ENCODE results near the gene ARHGAP32.
"Not testable (repeated sequence)": the region's sequence is repeated elsewhere in the genome, so short reads cannot be mapped to it uniquely, and the experiment has no call there.

Gene ARHGAP32

GRCh38 chr11:129195682-129196081, 3.6 kb upstream of the ARHGAP32 start:
- DNase-seq, result no peak

- no peak for DNase-seq
These were observed 476 bp downstream of the ARHGAP32 start for GRCh38 chr11:129191649-129192048.

DNA sequence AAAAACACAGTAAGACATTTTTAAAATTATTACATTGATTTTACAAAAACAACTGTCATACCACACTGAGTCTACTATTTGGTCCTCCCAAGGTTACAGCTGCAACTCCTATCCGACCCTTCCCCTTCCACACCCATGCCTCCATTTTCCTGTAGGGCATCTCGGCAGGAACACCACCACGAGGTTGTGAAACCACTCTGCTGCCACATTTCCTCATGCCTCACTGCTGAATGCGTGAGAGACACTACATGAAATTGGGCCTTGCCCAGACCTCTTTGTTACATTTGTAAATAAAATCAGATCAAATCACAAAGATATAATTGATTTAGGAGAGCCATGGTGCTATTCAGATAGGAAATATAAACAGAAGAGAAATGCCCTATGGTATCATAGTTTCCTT, 2.0 kb downstream of the ARHGAP32 start:
- DNase-seq, result no peak

GRCh38 chr11:129189646-129190045, 2.5 kb downstream of the ARHGAP32 start:
- no peak for DNase-seq

DNA sequence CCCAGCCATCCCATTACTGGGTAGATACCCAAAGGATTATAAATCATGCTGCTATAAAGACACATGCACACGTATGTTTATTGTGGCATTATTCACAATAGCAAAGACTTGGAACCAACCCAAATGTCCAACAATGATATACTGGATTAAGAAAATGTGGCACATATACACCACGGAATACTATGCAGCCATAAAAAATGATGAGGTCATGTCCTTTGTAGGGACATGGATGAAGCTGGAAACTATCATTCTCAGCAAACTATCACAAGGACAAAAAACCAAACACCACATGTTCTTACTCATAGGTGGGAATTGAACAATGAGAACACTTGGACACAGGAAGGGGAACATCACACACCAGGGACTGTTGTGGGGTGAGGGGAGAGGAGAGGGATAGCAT, 7.0 kb downstream of the ARHGAP32 start:
- DNase-seq, result not testable (repeated sequence)

GRCh38 chr11:129184581-129184980, 7.5 kb downstream of the ARHGAP32 start:
- no peak for DNase-seq

DNA sequence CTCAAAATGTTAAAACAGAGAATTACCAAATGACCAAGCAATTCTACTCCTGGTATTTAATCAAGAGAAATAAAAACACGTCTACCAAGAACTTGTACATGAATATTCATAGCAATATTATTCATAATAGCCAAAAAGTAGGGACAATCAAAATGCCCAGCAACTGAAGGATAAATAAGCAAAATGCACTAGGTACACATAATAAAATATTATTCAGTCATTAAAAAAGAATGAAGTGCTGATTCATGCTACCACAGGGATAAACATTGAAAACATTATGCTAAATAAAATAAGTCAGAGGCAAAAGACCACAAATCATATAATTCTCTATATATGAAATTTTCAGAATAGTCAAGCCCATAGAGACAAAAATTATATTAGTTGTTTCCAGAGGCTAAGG, 24.8 kb downstream of the ARHGAP32 start:
- DNase-seq, result no peak

DNA sequence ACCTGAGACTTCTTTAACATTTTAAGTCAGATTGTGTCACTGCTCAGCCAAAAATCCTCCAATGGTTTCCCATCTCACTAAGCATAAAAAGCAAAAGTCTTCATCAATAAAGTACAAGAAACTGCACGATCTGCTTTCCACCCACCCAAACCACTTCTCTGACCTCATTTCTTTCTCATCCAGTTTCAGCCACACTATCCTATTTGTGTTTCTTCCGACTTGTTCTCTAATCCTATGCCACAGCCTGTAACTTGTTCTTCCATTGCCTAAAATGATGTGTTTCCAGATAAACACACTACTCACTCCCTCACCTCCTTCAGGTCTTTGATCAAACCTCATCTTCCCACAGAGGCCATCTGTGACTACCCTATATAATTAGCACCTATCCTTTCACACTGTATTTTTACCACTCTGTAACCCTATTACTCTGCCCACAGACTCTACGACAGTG, 28.4 kb downstream of the ARHGAP32 start:
- DNase-seq, result no peak

DNA sequence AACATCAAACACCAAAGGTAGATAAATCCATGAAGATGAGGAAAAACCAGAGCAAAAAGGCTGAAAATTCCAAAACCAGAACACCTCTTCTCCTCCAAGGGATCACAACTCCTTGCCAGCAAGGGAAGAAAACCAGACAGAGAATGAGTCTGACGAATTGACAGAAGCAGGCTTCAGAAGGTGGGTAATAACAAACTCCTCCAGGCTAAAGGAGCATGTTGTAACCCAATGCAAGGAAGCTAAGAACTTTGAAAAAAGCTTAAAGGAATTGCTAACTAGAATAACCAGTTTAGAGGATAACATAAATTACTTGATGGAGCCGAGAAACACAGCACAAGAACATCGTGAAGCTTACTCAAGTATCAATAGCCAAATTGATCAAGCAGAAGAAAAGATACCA, 35.0 kb downstream of the ARHGAP32 start:
- DNase-seq, result not testable (repeated sequence)

GRCh38 chr11:129155745-129156144, 36.4 kb downstream of the ARHGAP32 start:
- no peak for DNase-seq

DNA sequence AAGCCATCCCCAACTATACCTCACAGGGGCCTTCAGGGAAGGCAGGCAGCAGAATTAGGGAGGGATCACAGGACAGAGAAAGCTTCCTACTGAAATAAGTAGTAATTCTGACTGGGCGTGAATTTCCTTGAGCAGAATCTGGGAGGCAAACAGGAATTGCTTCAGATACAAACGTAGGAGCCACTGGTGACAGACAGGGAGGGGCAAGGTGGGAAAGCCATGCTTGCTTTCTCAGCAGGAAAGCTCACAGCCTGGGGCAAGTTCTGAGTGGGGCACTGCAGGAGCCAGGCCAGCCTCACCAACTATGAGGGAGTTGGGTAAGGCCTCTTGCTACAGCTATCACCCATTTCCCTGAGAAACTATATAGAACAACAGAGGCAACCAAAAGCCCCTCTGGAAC, 43.6 kb downstream of the ARHGAP32 start:
- no peak for DNase-seq

DNA sequence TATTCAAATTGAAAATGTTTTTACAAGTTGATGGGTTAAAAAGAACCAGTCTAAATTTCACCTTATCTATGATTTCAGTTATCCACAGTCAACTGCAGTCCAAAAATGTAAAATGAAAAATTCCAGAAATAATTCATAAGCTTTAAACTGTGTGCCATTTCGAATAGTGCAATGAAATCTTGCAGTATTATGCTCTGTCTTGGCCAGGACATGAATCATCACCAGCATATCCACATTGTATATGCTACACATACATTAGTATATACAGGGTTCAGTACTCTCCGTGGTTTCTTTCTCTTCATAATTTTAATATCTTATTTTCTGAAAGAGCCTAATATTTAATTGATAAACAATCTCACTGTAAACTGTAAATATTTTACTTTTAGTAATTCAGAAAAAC, 45.9 kb downstream of the ARHGAP32 start:
- DNase-seq, result no peak

GRCh38 chr11:129145276-129145675, 46.8 kb downstream of the ARHGAP32 start:
- no peak for DNase-seq

DNA sequence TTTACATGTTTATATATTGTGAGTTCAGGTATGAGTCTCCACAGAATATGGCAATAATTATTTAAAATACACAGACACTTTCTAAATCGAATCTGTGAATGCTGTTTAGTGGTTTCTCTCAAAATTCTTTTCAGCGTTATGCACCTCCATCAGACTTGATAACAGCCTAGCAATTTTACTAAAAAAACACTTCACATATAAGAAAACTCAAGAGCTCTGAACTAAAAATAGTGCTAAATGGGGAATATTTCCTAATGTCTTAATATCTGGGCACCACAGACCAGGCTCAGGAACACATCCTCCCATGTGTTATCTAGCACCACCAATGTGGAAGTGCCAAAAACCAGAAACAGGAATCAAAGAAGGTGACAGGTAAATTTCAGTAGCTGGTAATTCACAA, 47.9 kb downstream of the ARHGAP32 start:
- DNase-seq, result no peak

GRCh38 chr11:129143335-129143734, 48.8 kb downstream of the ARHGAP32 start:
- no peak for DNase-seq

DNA sequence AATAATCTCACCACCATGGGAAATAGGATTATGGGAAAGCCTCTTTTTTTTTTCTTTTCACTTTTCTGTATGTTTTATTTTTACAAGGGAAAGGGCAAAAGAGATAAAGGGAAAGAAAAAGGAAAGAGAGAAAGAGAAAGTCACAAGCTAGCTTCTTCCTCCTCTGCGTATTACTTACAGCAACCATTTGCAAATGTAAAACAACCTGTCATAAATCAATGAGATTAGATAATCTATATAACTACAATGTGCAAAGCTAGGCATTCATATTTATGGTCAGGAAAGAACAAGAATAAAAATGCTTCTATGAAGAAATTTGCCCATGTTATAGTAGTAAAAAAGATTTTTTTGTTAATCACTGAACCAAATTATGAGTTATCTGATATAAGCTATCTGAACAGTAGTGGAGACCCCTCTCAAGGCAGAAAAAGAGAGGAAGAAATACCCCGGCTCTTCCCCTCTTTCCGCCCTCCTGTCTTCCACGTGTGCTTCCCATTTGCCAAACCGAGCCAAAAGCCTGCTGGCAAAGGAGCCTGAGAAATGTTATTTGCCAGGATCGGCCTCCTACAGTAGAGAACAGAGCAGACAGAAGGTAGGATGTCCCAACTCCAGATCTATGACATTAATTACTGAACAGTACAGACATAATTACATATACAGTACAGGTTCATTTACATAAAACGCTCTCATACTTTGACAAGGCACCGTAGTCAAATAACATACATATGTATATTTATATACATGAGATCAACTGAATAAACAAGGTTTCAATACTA, 50.2 kb downstream of the ARHGAP32 start:
- no peak for DNase-seq

DNA sequence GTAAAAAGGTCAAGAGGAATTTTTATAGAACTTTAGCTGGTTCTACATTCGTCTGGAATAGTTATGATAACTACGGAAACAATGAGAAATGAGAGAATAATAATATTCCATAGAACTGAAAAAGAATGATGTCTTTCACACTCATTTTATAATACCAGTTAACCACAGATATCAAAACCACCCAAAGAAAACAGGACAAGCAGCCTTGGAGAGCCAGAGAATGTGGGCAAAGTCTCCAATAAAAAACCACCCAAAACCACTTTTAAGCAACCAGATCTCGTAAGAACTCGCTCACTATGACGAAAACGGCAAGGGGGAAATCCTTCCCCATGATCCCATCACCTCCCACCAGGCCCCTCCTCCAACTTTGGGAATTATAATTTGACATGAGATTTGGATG, 60.8 kb downstream of the ARHGAP32 start:
- DNase-seq, result no peak

DNA sequence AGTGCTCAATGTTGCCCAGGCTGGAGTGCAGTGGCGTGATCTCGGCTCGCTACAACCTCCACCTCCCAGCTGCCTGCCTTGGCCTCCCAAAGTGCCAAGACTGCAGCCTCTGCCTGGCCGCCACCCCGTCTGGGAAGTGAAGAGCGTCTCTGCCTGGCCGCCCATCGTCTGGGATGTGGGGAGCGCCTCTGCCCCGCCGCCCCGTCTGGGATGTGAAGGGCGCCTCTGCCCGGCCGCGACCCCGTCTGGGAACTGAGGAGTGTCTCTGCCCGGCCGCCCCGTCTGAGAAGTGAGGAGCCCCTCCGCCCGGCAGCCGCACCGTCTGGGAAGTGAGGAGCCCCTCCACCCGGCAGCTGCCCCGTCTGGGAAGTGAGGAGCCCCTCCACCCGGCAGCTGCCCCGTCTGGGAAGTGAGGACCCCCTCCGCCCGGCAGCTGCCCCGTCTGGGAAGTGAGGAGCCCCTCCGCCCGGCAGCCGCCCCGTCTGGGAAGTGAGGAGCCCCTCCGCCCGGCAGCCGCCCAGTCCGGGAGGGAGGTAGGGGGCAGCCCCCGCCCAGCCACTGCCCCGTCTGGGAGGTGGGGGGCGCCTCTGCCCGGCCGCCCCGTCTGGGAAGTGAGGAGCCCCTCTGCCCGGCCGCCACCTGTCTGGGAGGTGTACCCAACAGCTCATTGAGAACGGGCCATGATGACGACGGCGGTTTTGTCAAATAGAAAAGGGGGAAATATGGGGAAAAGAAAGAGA, 63.1 kb downstream of the ARHGAP32 start:
- DNase-seq, result not testable (repeated sequence)

DNA sequence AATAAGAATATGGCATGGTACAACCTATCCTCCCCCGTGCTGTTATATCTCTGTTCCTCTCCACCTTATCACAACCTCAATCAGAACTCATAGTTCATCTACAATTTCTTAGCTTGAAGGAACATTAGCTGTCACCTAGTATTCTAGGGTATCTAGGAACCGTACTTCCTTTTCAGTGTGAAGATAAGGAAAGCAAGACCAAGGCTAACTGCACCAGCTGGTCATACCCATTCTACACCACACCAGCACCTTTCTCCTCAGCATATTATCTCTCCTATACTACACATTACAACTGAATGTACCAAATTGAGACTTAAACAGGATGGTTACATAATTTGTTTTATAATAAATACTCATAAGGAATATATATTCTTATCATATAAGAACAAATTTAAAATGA, 73.1 kb downstream of the ARHGAP32 start:
- no peak for DNase-seq

DNA sequence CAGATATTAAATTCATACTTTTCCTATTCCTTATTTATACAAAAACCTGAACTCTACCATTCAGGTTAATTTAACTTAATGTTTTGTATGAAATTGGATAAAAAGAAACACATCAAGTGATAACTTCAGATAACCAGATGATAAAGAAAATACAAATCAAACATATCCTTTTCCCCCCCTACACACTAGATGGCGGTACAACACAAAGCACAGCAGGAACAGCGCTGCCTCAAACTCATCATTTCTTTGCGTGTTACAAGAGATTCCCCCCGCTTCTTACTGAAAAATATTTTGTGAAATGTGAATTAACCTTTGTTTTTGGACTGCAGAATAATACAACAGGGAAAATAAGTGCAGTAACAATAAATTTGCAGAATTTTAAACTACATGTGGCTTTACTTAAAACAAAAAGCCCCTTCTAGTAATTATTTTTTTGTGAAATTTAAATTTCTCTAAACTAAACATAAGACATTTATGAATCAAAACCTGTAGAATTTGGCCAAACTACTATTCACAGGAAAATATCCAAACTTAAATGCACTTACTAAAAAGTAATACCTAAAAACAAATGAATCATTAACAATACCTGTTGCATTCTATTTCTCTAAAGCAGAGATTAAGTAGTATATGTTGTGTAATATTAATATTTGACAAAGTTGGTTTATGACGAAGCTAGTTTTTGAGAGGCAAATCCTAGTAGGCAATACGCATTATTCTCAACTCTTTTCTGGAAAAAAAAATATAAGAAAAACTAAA, 74.4 kb downstream of the ARHGAP32 start:
- DNase-seq, result peak; percentile 32

- no peak for DNase-seq
These were observed 76.2 kb downstream of the ARHGAP32 start for GRCh38 chr11:129115652-129116586.

- DNase-seq, result no peak
These were observed 82.4 kb downstream of the ARHGAP32 start for GRCh38 chr11:129109701-129110100.
